Peyer's patch (tissue), 4 donors: ENCODE data around the gene MDFIC.

Source experiments
- POLR2A ChIP-seq, 2 donors: fragments of 450-650 bp; IDR thresholded peaks; one replicate each; pipeline ENCODE4 v1.5.1; 2017; ENCODE audit warnings: antibody characterized with exemption in 2 of 2, mild to moderate bottlenecking in 2 of 2, moderate library complexity in 2 of 2
- TF ChIP-seq, protein P1 (sequence below), 6 experiments: fragments of 450-650 bp in 4 of 6; fragments of 200-600 bp in 2 of 6; sonication (generic) in 1 of 6; IDR thresholded peaks; one replicate each; pipeline ENCODE4 v1.5.1; 2017 to 2019; ENCODE audit warnings: antibody characterized with exemption in 6 of 6, mild to moderate bottlenecking in 3 of 6, moderate library complexity in 1 of 6

- TF ChIP-seq, protein P1, sequence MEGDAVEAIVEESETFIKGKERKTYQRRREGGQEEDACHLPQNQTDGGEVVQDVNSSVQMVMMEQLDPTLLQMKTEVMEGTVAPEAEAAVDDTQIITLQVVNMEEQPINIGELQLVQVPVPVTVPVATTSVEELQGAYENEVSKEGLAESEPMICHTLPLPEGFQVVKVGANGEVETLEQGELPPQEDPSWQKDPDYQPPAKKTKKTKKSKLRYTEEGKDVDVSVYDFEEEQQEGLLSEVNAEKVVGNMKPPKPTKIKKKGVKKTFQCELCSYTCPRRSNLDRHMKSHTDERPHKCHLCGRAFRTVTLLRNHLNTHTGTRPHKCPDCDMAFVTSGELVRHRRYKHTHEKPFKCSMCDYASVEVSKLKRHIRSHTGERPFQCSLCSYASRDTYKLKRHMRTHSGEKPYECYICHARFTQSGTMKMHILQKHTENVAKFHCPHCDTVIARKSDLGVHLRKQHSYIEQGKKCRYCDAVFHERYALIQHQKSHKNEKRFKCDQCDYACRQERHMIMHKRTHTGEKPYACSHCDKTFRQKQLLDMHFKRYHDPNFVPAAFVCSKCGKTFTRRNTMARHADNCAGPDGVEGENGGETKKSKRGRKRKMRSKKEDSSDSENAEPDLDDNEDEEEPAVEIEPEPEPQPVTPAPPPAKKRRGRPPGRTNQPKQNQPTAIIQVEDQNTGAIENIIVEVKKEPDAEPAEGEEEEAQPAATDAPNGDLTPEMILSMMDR (IDR thresholded peaks at IDR 0.05): no peak
- TF ChIP-seq POLR2A (IDR thresholded peaks at IDR 0.05): no peak
Observed at GRCh38 chr7:114874170-114874569, 47.7 kb upstream of the MDFIC start.
